DMS79 treated with DMSO at 0.1 percent for 48 hours (cell line): ENCODE data around the gene TMEM109.

Source experiments
- DNase-seq: peaks from one replicate; lab custom pipeline; 2025; lab: John Stamatoyannopoulos, UW

Gene TMEM109, protein sequence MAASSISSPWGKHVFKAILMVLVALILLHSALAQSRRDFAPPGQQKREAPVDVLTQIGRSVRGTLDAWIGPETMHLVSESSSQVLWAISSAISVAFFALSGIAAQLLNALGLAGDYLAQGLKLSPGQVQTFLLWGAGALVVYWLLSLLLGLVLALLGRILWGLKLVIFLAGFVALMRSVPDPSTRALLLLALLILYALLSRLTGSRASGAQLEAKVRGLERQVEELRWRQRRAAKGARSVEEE

DNA sequence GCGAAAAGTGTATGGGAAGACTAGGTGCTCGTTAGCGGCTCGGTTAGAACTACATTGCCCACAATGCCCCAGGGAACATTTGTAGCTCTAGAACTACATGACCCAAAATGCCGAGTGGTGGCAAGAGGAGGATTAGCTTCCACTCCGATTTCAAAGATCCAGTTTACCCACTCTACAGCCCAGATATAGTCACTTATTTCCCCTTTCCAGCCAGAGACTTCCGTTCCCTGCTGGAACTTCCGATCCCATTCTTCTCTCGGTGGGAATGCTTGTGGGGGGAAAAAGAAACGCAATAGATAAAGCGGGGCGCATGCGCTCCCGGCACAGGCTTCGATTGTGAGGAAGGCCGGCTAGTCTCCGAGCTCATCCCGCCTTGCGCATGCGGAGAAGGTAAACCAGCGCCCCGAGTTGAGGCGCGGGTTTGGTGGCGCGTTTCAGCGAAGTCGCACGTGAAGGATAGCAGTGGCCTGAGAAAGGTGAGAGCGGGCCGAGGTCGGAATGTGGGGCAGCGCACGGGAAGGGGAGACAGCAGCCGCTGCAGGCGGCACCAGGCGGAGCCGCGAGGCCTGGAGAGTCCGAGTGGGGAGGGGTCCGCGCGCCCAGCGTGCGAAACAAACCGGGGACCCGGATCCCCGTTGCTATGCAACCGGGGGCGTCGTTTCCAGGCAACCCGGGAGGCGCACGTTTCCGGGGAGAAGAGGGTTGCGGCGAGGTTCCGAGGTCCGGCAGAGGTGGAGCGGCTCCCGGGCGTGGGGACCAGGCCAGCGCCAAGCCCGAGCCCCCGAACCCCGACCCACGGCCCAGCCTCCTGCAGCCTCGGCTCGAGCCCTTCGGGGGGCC is at the start of gene TMEM109:
Gene TMEM109, plus strand, starts transcription at position 366 of the 840 bp plus-strand sequence. CDS start 5,536 bp downstream, outside the sequence.
- DNase-seq = peak; percentile 96

DNA sequence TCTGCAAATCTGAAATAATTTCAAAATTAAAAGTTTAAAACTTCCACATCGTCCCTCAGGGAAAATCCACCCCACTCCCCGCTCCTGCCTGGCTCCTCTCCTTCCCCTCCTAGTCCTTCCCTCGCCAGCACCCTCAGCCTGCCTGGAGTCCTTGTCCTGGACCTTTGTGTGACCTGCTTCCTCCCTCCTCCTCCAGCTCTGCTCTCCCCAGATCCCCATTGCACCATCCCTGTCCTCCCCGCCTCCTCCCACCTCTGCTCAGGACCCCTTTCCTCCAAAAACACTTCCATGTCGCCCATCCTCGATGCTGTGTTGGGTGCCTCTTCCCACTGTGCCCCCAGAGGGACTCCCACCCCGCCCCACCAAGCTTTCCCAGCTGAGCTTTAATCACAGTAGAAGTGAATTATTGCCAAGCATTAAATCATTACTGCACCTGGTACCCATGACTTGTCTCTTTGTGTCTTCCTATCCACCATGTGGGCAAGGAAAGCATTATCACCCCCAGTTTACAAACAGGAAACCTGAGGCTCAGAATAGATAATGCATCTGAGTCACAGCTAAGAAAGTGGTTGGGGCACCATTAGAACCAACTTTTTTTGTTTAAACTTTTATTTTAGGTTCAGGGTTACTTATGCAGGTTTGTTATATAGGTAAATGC is 49.0 kb upstream of the TMEM109 start:
- DNase-seq = no peak

DNA sequence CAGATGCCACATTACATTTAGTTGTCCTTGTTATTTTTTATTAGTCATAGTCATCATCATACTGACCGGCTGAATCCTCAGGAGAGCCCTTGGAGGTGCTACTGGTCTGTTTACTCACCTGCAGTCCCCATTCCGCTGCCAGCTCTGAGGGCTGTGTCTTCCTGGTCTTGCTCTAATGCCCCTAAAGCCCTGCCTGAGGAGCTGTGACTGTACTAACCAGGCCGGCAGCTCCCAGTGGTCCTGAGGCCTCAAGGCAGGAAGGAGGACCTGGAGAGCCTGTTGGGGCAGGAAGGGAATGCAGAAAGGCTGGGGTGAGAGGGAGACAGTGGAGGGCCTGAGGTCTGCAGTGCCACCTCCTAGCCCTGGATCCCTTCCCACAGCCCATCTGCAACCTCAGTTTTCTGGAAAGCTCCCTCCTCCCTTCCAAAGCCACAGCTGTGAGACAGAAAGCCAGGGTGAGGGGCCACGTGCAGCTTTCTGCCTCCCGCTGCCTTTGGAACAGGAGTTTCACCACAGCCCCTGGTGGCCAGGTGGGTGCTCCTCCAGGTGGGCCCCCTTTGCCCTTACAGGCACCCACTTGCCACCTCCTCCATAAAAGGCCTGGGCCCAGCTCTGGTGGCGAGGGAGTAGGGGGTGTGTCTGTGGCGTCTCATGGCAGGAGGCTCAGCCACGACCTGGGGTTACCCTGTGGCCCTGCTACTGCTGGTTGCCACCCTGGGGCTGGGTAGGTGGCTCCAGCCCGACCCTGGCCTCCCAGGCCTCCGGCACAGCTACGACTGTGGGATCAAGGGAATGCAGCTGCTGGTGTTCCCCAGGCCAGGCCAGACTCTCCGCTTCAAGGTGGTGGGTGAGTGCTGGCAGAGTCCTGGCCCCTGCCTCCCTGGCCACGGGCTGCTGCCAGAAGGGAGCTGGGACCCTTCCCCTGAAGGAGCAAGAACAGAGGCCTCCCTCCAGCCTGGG is 46.8 kb upstream of the TMEM109 start, which contains the start of gene ZP1:
Gene ZP1, plus strand, starts transcription at position 632 of the 960 bp plus-strand sequence. Its CDS starts 20 bp downstream, at position 652.
- DNase-seq = peak; percentile 99

DNA sequence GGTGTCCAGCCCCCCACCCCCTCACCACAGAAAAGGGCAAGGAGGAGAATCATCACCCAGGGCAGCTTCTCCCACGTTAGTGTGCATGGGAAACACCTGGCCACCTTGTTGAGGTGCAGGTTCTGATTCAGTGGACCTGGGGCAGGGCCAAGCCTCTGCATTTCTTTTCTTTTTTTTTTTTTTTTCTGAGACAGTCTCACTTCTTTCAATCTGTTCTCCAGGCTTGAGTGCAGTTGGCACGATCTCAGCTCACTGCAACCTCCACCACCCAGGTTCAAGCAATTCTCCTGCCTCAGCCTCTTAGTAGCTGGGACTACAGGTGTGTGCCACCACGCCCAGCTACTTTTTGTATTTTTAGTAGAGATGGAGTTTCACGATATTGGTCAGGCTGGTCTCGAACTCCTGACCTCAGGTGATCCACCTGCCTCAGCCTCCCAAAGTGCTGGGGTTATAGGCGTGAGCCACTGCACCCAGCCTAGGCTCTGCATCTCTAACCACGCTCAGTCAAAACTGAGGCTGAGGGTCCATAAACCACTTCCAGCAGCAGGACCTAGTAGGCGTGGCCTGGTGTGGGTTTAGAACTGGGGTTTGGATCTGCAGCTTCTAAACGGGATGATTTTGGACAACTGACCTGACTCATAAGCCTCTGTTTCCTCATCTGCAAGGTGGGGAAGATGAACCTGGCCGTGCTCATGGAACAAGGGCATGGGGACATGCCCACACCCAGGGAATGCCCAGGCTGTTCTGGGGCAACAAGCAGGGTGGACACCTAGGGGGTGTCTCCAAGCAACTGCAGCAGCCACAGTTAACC is 45.9 kb upstream of the TMEM109 start:
- DNase-seq = peak; percentile 38

DNA sequence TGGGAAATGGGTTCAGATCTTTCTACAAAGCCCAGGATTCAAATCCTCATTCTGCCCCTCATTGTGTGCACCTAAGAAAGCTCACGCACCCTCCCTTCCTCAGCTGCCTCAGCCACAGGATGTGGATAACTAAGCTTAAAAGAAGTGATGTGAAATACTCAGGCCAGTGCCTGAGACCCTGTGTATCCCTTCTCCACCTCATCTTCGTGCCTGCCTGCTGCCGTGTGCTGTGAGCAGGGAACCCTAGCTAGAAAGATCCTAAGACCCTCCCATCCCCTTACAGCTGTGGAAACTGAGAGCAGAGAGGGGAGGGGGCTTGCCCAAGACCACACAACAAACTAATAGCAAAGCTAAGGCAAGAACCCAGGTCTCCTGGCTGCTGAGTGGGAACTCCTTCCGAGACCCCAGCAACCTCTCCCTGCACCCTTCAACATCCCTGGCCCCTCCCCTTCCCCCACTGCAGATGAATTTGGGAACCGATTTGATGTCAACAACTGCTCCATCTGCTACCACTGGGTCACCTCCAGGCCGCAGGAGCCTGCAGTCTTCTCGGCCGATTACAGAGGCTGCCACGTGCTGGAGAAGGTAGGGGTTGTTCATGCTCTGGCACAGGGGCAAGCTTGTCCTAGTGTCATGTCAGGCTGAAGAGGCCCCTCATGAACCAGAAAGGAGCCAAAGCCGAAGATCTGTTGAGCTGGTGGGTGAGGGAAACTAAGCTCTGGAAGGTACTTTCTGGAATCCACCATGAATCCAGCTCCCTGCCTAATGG is 45.1 kb upstream of the TMEM109 start:
- no peak for DNase-seq

DNA sequence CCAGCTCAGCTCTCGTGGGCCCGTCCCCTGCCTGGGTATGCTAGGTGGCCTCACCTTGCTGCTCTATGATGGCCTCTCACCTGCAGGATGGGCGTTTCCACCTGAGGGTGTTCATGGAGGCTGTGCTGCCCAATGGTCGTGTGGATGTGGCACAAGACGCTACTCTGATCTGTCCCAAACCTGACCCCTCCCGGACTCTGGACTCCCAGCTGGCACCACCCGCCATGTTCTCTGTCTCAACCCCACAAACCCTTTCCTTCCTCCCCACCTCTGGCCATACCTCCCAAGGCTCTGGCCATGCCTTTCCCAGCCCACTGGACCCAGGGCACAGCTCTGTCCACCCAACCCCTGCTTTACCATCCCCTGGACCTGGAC is 44.5 kb upstream of the TMEM109 start:
- no peak for DNase-seq

DNA sequence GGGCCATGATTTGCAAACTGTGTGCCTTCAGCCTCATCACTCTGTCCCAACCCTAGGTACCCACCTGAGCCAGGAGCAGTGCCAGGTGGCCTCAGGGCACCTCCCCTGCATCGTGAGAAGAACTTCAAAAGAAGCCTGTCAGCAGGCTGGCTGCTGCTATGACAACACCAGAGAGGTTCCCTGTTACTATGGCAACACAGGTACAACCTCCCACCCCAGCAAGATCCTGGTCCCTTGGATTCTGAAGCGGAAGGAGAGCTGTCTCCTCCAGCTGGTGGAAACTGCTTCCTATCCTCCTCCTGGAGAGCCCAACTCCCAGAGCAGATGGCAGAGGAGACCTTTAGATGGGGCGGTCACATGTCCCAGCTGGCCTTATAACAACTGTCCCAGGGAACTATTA is 43.7 kb upstream of the TMEM109 start:
- DNase-seq = peak; percentile 86

DNA sequence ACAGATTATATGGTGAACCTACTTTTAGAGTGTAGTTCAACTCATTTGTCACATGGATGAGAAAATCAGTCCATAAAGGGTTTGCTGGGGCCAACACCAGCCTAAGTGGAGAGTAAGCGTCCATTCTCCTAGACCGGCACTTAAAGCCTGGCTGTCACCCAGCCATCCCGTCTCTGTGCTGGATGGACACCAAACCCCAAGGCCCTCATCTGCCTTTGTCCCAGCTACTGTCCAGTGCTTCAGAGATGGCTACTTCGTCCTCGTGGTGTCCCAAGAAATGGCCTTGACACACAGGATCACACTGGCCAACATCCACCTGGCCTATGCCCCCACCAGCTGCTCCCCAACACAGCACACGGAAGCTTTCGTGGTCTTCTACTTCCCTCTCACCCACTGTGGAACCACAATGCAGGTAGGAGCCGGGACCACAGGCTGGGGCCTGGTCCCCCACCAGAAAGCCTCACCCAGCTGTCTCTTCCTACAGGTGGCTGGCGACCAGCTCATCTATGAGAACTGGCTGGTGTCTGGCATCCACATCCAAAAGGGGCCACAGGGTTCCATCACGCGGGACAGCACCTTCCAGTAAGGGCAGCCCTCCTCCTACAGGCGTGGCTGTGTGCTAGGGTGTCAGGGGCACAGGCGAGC is 43.1 kb upstream of the TMEM109 start:
- no peak for DNase-seq

DNA sequence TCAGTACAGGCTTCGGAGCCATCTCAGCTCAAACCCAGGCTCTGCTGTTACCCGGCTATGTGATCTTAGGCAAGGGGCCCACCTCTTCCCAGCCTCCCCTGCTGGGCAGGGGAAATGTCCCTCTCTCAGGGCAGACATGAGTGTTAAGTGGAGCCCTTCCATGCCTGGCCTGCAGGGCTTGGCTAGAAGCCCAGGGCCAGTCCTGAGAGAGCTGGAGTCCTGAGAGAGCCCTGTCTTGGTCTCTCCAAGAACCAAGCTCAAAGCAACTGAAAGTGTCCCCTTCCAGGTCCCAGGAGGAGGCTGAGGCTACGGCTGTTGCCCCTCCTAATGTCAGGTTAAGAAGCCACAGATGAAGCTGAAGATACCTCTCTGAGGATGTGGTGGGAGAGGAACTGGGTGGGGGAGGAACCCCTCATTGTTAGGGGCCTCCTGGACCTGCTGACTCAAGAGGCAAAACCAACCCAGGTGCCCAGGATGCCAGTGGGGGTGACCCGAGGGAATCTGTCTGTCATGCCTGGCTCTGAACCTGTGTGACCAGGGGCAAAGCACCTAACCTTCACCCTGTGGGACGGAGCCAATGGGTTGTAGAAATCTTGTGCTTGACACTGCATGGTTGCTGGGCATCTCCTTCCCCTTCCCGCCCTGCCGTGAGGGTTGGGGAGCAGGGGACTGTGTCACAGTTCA is 42.4 kb upstream of the TMEM109 start:
- DNase-seq = peak; percentile 65

DNA sequence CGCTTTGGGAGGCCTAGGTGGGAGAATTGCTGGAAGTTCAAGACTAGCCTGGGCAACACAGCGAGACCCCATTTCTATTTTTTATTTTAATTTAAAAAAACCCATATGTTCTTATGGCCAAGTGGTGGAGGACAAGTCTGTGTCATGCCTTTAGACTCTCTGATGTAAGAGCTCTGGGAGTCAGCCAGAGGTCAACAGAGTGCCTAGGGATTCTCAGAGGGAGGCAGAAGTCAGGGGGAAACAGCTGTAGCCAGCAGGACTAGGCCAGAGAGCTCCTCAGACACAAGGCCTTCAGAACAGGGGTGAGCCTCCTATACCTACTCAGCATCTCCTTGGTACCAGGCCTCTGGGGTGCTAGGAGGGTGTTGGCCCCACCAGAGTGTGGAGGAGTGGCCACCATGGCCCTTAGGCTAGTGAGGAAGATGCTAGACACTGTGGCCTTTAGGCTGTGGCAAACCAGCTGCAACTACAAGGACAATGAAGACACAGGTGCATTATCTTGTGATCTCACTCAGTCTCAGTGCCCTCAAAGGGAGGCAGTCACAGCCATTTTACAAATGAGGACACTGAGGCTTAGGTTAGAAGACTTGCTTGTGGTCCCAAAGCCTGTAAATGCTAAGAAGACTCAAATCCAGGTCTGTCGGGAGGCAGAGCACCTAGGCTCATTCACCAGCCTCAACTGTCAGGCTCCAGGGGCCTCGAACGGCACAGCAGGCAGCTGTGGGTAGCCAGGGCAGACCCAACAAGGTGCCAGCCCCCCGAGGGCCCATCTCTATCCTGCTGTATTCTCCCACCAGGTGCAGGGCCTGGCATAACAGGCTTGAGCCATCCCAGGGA is 41.6 kb upstream of the TMEM109 start:
- DNase-seq = no peak

DNA sequence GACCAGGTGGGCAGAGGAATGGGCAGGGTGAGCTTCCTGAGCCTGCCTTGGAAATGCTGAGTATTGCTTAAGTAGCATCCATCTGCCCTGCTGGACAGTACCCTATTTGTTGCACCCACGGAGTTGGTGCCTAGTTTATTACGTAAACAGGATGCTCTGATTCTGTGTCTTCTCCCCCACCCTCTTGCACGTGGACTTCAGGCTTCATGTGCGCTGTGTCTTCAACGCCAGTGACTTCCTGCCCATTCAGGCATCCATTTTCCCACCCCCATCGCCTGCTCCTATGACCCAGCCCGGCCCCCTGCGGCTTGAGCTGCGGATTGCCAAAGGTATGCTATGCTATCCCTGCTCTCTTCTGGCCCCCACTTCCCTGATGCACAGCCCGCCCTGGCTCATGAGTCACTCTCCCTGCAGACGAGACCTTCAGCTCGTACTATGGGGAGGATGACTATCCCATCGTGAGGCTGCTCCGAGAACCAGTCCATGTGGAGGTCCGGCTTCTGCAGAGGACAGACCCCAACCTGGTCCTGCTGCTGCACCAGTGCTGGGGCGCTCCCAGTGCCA is 40.9 kb upstream of the TMEM109 start:
- no peak for DNase-seq

DNA sequence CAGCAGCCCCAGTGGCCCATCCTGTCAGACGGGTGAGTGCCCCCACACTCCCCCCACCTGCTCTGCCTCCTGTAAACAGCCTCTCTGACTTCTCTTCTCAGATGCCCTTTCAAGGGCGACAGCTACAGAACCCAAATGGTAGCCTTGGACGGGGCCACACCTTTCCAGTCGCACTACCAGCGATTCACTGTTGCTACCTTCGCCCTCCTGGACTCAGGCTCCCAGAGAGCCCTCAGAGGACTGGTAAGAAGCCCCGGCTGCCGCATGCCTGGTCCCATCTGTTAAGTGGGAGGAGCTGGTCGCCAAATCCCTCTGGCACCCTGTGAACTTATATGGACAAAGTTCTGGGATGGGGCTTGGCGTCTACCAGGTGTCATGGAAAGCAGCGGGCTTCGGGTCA is 40.4 kb upstream of the TMEM109 start:
- DNase-seq = no peak

DNA sequence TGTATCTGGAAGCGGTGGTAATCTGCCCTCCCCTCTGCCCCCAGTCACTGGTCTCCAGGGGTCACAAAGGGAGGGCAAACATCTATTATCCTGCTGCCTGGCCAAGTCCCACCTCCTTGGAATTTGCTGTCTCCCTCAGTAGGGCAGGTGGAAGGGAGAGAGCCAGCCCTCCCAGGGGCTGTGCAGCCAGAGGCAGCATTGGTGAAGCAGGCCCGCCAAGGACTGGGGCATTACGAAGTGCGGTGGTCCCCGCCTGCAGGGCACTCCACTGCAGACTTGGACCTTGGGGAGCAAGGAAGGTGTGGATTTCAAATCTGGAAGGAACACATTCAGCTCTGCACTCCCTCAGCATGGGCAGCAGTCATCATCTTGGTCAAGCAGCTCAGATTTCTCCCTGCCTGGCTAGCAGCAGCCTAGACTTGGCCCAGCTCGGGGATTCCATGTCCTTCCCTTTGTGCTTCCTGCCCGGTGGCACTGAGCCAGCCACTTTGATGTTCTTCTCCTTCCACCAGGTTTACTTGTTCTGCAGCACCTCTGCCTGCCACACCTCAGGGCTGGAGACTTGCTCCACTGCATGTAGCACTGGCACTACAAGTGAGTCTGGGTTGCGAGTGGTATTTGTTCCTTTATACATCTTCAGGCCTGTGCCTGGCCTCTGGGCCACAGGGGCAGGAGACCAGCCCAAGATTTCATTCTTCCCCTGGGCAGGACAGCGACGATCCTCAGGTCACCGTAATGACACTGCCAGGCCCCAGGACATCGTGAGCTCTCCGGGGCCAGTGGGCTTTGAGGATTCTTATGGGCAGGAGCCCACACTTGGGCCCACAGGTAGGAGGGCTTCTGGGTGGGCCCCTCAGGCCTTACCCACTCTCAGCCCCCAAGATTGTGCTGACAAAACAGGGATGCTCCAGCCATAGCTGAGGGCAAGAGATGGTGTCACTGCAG is 39.3 kb upstream of the TMEM109 start:
- DNase-seq = no peak

DNA sequence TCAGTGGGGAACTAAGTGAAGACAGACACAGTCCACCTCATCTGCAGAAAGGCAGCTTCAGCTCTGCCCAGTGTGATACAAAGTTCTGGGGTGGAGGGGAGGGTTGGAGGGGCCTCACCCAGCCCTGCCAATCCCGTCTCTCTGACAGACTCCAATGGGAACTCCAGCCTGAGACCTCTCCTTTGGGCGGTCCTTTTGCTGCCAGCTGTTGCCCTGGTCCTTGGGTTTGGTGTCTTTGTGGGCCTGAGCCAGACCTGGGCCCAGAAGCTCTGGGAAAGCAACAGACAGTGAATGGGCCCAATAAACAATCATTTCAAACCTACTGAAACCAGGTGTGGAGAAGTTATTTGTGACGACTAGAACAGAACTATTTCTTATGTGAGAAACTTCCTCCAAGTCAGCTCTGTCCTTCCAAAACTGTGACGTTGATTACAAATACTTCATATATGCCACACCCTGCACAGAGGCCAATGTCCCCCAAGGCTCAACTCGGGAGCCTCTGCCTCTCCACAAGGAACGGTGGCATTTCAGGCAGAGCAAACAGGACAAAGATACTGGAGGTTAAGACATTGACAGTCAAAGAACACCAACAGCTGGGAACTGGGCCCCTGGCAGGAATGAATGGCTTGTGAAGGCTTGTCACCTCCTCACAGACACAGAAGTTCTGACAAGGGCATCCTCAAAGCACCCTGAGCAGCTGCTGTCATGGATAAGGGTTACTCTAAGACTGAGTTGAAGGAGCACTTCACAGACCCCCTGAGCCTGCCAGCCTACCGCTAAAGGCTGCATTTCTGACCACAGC is 38.4 kb upstream of the TMEM109 start:
- no peak for DNase-seq

DNA sequence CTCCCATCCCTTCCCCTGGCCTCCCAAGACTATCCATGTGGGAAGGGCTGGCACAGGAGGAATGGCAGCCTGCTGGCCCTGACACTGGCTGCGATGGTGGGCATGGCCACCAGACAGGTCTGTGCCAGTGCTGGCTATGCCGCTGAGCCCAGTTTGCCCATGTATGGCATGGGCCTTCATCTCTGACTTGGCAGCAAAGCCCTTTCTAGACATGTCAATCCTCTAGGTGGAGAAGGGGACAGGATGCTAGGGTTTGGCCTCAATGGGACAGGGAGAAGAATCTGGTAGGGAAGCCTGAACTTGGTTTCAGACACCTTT is 37.8 kb upstream of the TMEM109 start:
- DNase-seq = no peak
